ENCODE measurements around the gene UBL4B. TPM values are rescaled to one million over a fixed set of nuclear protein-coding genes. Genes with fewer than 3 reads are reported as not detected.

The UBL4B gene
- total RNA-seq, 1 donor from 2014 or later, result 1.0 TPM

- Mint-ChIP-seq H3K27me3 (peaks cover 62% of the 10 kb centered on the region), H3K27ac (no peak overlapping the region), H3K36me3 (no peaks in the 10 kb centered on the region), H3K4me1 (ENCODE audit: unreplicated experiment) (peaks cover 21% of the 10 kb centered on the region), H3K4me3 (no peak overlapping the region), H3K9me3 (no peaks in the 10 kb centered on the region)
- no peak for TF ChIP-seq CTCF (conservative IDR thresholded peaks at IDR 0.05)
- DNase-seq (ENCODE audit: extremely low spot score, unreplicated experiment), result no peak
Observed at GRCh38 chr1:110113551-110113950, 1.3 kb downstream of the UBL4B start.

GRCh38 chr1:110114173-110114572, 1.9 kb downstream of the UBL4B start:
- Mint-ChIP-seq H3K9me3 (no peaks in the 10 kb centered on the region), H3K27ac (no peak overlapping the region), H3K4me3 (no peak overlapping the region), H3K4me1 (ENCODE audit: unreplicated experiment) (peaks cover 21% of the 10 kb centered on the region), H3K36me3 (no peaks in the 10 kb centered on the region), H3K27me3 (peaks cover 58% of the 10 kb centered on the region)
- no peak for TF ChIP-seq CTCF (conservative IDR thresholded peaks at IDR 0.05)
- no peak for DNase-seq (ENCODE audit: extremely low spot score, unreplicated experiment)

- H3K4me3 Mint-ChIP-seq, result no peak overlapping the region
- no peak for TF ChIP-seq CTCF (conservative IDR thresholded peaks at IDR 0.05)
- H3K36me3 Mint-ChIP-seq, result no peaks in the 10 kb centered on the region
- H3K4me1 Mint-ChIP-seq (ENCODE audit: unreplicated experiment), result peaks cover 21% of the 10 kb centered on the region
- no peak overlapping the region for H3K27ac Mint-ChIP-seq
- H3K27me3 Mint-ChIP-seq, result peaks cover 53% of the 10 kb centered on the region
- no peak for DNase-seq (ENCODE audit: extremely low spot score, unreplicated experiment)
- no peaks in the 10 kb centered on the region for H3K9me3 Mint-ChIP-seq
Observed at GRCh38 chr1:110114784-110115183, 2.5 kb downstream of the UBL4B start.

- peaks cover 4% of the 10 kb centered on the region for H3K36me3 Mint-ChIP-seq
- TF ChIP-seq CTCF (conservative IDR thresholded peaks at IDR 0.05), result no peak
- DNase-seq (ENCODE audit: extremely low spot score, unreplicated experiment), result no peak
- peaks cover 12% of the 10 kb centered on the region for H3K4me1 Mint-ChIP-seq (ENCODE audit: unreplicated experiment)
- H3K27ac Mint-ChIP-seq, result no peak overlapping the region
- peaks cover 31% of the 10 kb centered on the region for H3K27me3 Mint-ChIP-seq
- peaks cover 8% of the 10 kb centered on the region for H3K9me3 Mint-ChIP-seq
- H3K4me3 Mint-ChIP-seq, result no peak overlapping the region
Observed at GRCh38 chr1:110118636-110119396, 6.6 kb downstream of the UBL4B start.

- H3K36me3 Mint-ChIP-seq, result peaks cover 4% of the 10 kb centered on the region
Observed at GRCh38 chr1:110119843-110120242, 7.6 kb downstream of the UBL4B start.

More at GRCh38 chr1:110119843-110120242, 7.6 kb downstream of the UBL4B start:
- no peak for TF ChIP-seq CTCF (conservative IDR thresholded peaks at IDR 0.05)
- H3K9me3 Mint-ChIP-seq, result peaks cover 12% of the 10 kb centered on the region
- H3K27me3 Mint-ChIP-seq, result peaks cover 22% of the 10 kb centered on the region
- H3K4me1 Mint-ChIP-seq (ENCODE audit: unreplicated experiment), result peaks cover 12% of the 10 kb centered on the region
- DNase-seq (ENCODE audit: extremely low spot score, unreplicated experiment), result no peak
- no peak overlapping the region for H3K4me3 Mint-ChIP-seq
- H3K27ac Mint-ChIP-seq, result peak overlapping the region; percentile 48

Measured in type B pancreatic cell (in vitro differentiated cells).